Measurements from ENCODE around the gene SLX9.

Gene SLX9, protein sequence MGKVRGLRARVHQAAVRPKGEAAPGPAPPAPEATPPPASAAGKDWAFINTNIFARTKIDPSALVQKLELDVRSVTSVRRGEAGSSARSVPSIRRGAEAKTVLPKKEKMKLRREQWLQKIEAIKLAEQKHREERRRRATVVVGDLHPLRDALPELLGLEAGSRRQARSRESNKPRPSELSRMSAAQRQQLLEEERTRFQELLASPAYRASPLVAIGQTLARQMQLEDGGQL

DNA sequence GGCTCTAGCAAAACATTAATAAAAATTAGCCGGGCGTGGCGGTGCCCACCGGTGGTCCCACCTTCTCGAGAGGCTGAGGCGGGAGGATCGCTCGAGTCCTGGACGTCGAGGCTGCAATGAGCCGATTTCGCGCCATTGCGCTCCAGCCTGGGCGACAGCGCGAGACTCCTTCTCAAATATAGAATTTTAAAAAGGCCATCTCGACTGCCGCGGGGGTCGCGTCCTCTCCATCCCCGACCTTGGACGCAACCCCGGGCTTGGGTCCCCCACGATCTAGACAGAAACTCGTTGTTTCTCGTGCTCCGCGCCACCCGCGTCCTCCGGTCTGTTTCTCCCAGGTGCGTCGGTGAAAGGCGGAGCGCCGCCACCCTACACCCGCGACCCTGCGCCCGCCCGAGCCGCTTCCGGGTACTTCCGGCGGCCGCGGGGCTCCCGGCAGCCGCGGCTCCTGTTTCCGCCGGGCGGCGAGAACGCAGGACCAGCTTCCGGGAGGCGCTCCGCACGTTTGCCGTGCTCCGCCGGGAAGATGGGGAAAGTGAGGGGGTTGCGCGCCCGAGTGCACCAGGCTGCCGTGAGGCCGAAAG, at the start of gene SLX9:
Gene SLX9, plus strand, starts transcription at position 498 of the 584 bp plus-strand sequence. Its CDS starts 29 bp downstream, at position 527.
- peak; percentile 86 for DNase-seq (ENCODE audit: low read depth, low spot score)

GRCh38 chr21:44890338-44890931, 49.4 kb upstream of the SLX9 start:
- no peak for DNase-seq (ENCODE audit: low read depth, low spot score)

DNA sequence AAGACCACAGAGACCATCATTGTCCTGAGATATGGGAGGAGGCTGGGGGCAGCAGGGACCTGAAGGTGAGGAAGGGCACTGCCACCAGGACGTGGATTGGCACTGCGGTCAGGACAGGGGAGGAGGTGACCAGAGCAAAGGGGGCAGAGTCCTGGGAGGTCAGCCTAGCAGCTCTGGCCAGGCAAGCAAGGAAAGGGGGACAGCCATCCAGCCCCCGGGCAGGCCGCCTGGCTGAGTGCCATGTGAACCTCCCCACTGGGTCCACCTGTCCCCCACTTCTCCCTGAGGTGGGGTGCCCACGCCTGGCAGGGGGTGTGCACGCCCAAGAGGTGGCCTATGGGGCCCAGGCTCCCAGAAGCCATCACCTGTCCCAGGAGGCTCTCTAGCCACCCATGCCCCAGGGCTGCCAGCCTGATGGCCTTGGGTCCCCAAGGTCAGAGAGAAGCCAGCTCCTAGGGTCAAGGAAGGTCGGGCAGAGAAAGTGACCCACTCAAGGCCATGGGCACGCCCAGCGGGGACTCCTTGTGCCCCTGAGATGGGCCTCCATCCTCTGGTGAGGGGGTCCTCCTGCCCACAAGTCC, 48.8 kb upstream of the SLX9 start:
- DNase-seq (ENCODE audit: low read depth, low spot score): no peak

DNA sequence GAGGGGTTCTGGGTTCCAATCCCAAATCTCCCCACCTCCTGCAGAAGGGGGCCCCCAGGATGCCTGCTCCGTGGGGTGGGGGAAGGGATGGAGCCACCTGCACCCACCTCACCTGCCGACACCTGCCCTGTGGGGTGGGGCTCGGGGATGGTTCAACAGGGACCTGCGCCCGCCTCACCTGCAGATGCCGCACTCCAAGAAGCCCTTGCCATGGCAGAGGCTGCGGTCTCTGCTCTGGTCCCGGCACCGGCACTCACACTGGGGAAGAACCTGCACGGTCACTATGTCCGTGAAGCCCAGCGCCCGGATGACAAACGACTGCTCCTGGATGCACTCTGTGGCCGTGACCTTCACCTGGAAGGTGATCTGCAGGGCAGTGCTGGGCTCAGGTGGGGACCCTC, 48.2 kb upstream of the SLX9 start:
- DNase-seq (ENCODE audit: low read depth, low spot score): no peak

DNA sequence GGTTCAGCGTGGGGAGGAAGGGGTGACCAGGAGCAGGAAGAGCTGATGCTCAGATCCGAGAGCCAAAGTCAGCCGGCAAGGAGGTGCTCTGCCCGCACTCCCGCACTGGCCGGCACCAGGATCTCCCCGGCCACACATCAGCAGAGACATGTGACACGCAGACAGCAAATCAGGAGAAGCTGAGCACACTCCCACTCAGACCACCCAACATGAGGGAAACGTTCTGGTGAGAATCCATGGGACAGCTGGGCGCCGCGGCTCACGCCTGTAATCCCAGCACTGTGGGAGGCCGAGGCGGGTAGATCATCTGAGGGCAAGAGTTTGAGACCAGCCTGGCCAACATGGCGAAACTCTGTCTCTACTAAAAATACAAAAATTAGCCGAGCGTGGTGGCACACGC, 47.7 kb upstream of the SLX9 start:
- no peak for DNase-seq (ENCODE audit: low read depth, low spot score)

GRCh38 chr21:44892536-44893277, 47.1 kb upstream of the SLX9 start:
- DNase-seq (ENCODE audit: low read depth, low spot score): peak; percentile 71

DNA sequence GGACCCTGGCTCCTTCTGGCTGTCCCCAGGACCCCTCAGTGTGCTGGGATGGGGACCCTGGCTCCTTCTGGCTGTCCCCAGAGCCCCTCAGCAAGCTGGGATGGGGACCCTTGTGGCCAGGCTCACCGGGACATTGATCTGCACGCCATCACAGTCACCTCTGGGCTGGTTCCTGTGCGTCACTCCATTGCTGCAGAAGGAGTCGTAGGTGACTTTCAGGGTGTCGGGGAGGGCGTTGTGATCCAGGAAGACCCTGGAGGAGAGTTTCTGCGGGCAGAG, 46.6 kb upstream of the SLX9 start:
- DNase-seq (ENCODE audit: low read depth, low spot score): no peak

- no peak for DNase-seq (ENCODE audit: low read depth, low spot score)
These were observed 45.7 kb upstream of the SLX9 start for GRCh38 chr21:44893948-44894656.

DNA sequence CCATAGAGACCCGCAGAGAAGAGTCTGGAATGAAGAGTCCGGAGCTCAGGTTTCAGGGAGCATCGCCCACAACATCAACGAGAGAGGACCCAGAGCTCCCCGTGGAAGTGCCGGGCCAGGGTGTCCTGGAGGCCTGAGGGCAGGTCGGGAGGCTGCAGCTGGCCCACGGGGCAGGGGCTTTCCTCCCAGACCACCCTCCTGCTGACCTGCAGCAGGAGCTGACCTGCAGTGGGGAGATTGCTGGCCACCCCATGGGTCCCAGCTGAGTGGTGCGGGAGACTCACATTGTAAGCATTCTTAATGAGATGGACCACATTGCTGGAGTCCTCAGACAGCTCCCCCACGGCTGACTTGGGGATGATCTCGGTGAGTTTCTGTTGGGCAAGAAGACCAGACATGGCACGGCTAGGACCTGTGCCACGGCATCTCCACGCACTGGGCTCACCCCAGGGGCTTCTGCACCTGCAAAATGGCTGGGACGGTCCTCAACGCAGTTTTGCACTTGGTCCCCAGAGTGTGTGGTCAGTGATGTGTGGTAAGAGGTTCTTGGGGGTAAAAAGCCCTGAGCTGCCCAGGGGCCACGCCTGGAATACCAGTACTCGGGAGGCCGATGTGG, 45.0 kb upstream of the SLX9 start:
- DNase-seq (ENCODE audit: low read depth, low spot score): no peak

- no peak for DNase-seq (ENCODE audit: low read depth, low spot score)
These were observed 44.0 kb upstream of the SLX9 start for GRCh38 chr21:44895859-44896258.

DNA sequence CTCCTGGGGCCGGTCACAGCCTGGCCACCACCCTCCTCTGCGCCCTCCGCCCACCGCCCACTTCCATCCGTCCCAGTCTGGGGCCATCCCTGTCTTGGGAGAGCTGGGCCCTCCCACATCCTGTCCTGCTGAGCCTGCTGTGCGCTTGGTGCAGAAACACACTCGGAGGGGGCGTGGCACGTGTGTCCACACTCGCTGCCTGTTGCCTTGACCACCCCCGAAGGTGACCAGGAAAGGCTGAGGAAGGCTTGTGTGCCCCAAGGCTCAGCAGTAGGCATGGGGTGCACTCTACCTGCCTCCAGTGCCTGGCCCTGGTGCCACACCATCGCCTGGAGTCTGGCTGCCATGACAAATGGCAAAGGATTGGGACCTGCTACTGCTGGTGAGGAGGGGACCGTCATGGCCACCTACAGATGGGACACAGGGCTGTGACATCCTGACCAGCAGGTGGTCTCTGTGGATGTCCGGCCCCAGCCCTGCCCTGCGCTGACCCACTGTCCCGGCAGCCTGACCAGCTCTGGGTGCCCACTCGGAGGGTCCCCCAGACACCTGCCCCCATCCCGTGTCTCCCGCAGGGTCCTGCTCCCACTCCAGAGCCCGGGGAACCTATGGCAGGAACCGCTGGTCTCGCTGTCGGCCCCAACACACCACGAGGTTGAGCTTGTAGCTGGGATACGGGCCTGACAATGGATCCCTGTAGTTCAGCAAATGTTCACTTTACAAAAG, 43.1 kb upstream of the SLX9 start:
- no peak for DNase-seq (ENCODE audit: low read depth, low spot score)

DNA sequence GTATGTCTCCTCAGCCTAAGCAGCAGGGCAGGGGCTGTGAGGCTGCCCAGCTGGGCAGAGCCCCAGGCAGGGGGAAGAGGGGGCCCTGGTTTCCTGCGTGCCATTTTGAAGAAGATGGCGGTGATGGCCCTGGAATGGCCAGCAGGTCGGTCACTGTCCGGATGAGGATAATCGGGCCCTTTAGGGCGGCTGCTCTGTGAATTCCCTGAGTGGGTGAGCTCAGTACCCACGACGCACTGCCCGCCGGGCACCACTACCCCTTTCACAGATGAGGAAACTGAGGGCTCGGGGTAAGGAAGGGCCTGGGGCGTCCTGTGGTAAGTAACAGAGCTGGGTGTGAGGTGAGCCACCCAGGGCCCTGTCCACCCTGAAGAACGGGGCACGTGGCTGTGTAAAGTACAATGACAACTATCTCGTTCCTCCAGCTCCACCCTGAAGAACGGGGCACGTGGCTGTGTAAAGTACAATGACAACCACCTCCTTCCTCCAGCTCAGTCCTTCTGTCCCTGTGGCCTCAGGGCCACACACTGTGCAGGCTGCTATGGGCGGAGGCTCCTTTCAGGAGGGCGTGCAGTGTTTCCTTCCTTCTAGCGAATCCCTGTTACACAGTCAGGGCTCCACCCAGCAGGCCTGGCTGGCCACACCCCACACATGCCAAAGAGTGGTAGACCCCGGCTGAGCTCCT, 42.4 kb upstream of the SLX9 start:
- DNase-seq (ENCODE audit: low read depth, low spot score): peak; percentile 89

GRCh38 chr21:44898011-44898488, 41.8 kb upstream of the SLX9 start:
- no peak for DNase-seq (ENCODE audit: low read depth, low spot score)

GRCh38 chr21:44898851-44899767, 40.7 kb upstream of the SLX9 start:
- no peak for DNase-seq (ENCODE audit: low read depth, low spot score)

DNA sequence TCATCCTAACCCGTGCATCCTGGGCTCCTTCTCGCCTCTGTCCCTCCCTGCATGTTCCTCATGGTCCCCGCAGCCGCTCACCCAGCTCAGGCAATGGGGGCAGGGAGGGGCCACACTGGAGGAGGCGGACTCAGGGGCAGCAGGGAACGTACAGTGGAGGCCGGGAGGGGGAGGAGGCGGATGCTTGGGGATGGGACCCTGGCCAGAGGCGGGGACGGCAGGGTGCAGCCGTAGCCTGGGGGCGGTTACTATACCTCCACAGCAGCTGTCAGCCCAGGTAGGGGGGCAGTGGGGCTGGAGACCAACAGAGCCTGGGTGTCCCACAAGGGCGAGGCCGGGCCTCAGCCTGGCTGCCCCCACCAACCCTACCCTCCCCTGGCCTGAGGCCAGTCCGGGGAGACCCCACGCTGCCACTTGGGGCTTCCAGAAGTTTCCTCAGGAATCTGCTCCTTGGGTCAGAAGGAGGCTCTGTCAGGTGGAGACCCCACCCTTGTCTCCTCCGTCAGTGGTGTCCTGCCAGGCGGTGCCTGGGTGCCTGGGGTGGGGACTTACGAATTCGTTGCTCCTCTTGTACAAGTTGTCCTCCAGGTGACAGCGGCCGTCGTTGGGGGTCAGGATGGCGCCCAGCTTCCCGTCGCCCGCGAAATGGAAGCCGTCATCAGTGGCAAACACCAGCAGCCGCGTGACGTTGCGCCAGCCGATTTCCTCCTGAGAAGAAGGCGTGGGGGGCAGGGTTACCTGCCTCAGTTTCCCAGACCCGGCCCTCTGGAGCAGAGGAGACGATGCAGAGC, 39.9 kb upstream of the SLX9 start:
- no peak for DNase-seq (ENCODE audit: low read depth, low spot score)

DNA sequence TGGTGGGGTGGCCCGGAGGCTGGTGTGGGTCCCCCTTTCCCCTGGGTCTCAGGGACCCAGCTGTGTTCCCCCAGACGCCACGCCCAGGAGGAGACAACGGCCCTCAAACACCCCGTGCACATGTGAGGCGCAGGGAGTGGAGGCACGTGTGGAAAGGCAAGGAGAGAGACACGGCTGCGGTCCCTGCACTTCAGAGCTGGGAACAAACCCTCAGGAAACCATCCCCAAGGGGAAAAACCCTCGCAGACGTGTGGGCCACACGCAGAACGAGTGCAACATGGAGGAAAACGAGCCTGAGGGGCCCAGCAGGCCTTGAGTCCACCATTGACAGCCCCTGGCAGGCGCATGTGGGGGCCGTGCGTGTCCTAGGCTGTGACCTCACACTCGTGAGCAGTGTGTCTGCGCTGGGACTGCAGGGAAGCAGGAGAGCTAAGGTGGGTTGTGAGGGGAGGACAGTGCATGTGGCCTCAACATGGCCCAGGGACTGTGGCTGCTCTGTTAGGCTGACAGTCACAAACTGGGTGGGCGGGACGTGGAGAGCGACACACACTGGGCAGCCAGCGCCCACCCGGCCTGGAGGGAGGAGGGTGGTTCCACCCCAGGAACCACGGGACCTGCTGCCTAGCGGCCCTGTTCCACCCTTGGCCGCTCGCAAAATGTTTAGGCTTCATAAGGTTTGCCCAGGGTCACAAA, 39.1 kb upstream of the SLX9 start:
- DNase-seq (ENCODE audit: low read depth, low spot score): no peak

- no peak for DNase-seq (ENCODE audit: low read depth, low spot score)
These were observed 38.3 kb upstream of the SLX9 start for GRCh38 chr21:44901391-44902074.

Data from ELF-1 (cell line).